Stimulated activated CD8-positive, alpha-beta memory T cell treated with anti-CD3 and anti-CD28 coated beads, Interleukin-4, amount 100 ng/mL, for 24 hours (primary cell): ENCODE data around the gene LRP11.

Experiments used
- DNase-seq: peaks from one replicate; pipeline ENCODE4 v3.0.0-alpha.2; 2020; ENCODE audit warnings: low read depth

LRP11 gene

DNA sequence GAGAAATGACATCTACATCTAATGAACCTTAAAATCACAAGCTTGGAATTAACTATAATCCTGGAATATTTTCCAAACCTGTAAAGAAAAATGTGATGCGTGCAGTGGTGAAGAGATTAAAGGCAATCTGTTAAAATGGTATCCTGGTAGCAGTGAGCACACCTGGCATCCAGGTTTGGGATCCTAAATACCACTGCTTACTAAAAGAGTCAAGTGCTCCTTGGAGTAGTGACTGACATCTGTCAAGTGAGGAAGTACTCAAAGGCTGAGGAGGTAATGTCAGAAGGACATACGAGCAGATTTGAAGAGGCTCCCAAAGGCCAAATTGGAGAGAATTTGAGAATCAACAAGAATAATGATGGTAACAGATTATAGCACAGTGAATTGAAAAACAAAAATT is 81.8 kb downstream of the LRP11 start:
- DNase-seq: no peak

DNA sequence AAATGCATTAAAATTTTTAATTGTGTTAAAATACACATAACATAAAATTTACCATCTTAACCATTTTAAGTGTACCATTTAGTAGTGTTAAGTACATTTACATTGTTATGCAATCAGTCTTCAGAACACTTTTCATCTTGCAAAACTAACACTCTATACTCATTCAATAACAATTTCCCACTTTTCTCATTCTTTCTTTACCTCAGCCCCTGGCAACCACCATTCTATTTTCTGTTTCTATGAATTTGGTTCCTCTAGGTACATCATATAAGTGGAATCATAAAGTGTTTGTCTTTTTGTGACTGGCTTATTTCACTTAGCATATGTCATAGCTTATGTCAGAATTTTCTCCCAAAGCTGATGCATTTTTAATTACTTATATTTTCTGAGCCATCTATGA is 82.4 kb downstream of the LRP11 start:
- DNase-seq: no peak

DNA sequence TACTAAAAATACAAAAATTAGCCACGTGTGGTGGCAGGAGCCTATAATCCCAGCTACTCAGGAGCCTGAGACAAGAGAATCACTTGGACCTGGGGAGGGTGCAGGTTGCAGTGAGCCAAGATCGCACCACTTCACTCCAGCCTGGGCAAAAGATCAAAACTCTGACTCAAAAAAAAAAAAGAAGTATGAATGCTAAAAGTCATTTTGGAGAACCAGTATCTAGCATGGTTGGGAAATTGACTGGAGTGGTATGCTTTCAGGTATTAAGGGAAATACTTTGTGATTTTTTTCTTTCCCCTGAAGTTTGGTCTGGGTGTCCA is 84.6 kb downstream of the LRP11 start:
- no peak for DNase-seq

DNA sequence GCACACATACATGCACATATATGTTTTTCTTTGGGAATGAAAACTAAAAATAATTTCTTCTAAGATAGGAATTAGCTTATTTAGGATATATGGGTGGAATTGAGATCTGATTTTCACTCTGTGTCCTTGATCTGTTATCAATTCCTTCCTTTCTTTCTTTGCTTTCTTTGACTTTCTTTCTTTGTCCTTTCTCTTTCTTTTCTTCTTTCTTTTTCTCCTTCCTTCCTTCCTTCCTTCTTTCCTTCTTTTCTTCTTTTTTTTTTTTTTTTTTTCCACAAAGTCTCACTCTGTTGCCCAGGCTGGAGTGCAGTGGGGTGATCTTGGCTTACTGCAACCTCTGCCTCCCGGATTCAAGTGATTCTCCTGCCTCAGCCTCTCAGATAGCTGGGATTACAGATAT is 86.5 kb downstream of the LRP11 start:
- DNase-seq: no peak

DNA sequence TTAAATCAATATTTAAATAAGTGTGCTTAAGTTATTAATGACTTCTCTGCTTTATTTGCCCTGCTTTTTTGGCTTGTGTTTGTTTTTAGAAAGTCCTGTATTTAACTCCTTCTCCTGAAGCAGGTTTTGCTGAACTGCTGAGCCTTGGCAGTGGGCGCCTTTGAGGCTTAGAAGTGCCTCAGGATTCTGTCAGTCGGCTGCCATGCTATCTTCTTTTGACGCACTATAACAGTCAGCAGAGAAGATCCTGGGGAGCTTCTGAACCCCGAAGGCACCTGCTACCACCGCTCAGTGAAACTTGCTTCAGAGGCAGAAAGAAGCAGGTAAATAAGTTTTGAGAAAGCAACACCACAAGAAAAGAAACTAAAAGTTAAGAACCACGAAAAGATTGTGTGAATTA is 92.2 kb downstream of the LRP11 start:
- DNase-seq: no peak

DNA sequence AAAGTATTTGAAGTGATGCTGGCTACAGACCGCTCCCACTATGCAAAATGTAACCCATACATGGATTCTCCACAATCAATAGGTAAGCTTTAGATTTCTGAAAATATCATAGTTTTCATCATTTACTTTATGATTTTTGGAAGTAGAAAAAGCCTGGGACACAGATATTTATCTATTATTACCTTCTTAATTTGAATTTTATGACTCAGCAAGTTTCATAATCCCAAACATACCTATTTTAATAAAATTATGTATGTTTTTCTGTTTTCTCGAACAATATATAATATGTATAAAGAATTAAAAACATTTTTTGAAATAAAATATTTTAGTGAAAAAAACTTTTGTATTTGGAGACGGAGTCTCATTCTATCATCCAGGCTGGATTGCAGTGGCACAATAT is 93.0 kb downstream of the LRP11 start:
- DNase-seq: no peak

DNA sequence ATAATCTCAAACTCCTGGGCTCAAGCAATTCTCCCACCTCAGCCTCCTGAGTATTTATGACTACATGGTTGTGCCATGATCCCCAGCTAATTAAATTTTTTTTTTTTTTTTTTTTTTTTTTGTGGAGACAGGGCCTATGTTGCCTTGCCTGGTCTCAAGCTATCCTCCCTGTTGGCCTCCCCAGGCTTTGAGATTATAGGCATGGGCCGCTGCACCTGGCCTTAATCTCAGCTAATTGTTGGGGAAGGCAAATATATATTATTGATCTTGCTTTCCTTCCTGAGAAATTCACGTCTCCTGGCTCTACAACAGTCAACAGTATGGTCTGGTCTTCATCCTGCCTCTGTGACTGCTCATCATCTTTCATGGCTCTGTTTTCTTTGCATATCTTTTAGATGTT is 94.5 kb downstream of the LRP11 start:
- no peak for DNase-seq
